HG03159 (cell line): ENCODE data around the gene NPTX2.
A peak's percentile ranks its signal among the peaks of the same experiment; 100 is the strongest.

ENCODE experiments used
- ATAC-seq: cut with Tn5 transposase; IDR thresholded peaks from one replicate; pipeline ENCODE4 v1.9.1; 2021; ENCODE audit warnings: mild to moderate bottlenecking, moderate library complexity; ENCODE audit not compliant: unreplicated experiment

NPTX2 gene

GRCh38 chr7:98617960-98618418 lies 904 bp downstream of the NPTX2 start:
- ATAC-seq, result no peak

GRCh38 chr7:98618786-98619185 lies 1.7 kb downstream of the NPTX2 start:
- ATAC-seq, result no peak

DNA sequence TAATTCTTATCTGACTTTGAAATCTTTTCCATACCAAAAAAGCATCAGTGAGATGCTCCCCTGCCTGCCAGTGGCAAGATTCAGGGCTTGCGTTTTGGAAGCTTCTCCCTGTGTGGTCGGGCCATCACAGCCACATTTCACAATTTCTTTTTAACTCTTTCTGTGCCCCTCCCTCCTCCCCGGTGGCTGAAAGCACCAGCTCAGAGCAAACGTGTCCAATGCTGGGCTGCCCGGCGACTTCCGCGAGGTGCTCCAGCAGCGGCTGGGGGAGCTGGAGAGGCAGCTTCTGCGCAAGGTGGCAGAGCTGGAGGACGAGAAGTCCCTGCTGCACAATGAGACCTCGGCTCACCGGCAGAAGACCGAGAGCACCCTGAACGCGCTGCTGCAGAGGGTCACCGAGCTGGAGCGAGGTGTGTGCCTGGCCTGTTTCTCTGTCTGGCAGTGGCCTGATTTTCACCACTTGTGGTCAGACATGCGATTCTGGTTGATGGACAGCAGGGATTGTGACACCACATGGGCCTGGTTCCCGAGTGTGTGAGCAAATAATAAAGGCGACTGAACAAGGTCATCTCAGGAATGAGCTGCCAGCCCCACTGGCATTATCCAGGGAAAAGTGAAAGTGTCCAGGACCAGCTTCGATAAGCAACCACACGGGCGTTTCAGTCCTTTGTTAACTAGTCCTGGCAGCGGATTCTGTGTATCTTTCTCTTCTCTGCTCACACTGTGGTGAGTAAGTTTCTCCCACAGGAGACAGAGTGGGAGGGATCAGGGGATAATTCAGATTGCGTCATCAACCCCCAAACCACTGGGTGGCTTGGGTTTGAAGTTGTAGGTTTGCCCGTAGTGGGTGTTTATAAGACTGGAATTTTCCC lies 2.6 kb downstream of the NPTX2 start:
- ATAC-seq, result no peak

DNA sequence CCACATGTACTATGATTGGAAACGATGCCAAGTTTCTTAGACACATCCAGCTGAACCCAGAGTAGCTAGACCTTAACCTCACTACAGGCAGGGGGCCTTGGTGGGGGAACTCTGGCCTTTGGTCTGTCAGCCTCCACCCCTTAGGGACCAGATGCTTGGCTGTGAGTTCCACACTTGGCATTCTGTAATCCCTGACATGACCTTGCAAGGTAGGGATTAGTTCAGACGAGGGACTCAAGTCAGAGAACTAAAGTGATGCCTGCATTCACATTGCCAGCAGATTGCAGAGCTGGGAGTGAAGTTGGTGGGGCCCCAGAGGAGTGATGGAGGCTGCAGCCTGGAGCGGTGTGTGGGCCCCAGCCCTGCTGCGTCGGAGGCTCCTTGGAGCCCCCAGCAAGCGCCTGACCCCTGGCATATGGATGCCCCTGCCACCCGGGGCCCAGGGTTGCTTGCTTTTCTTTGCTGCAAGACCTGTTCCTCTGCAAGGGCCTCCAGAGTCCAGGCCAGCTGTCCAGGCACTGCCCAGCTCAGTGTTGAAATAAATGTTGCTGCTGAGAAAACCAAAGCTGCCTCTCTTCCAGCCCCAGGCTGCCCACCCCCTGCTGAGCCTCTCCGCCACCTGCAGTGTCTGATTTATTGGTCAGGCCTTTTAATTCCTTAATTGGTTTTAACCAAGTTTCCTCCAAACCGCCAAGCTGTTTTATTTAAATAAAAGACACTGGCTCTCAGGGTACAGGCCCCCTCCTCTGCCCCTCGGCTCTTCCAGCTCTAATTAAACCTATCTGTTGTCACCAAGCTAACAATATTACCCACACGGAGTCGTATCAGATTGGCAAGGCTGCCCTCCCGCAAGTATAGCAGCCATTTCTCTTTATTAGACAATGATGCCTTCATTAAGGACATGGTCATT lies 4.7 kb downstream of the NPTX2 start:
- no peak for ATAC-seq

- ATAC-seq, result no peak
Measured at GRCh38 chr7:98622926-98623325, 5.8 kb downstream of the NPTX2 start.

DNA sequence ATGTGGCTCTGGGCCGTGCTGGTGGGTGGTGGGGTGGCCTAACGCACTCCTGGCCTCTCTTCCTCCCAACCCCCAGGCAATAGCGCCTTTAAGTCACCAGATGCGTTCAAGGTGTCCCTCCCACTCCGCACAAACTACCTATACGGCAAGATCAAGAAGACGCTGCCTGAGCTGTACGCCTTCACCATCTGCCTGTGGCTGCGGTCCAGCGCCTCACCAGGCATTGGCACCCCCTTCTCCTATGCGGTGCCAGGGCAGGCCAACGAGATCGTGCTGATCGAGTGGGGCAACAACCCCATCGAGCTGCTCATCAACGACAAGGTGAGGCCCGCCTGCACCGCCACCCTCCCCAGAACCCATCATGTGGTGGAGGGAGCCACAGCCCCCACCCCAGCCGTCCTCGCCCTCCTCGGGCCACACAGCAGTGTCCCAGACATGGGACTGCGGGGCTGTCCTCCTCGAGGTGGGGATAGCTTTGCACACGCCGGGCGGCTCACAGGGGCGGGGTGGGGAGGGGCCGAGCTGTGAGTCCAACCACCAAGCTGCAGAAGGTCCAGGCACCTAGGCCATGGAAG lies 7.8 kb downstream of the NPTX2 start:
- ATAC-seq, result no peak

DNA sequence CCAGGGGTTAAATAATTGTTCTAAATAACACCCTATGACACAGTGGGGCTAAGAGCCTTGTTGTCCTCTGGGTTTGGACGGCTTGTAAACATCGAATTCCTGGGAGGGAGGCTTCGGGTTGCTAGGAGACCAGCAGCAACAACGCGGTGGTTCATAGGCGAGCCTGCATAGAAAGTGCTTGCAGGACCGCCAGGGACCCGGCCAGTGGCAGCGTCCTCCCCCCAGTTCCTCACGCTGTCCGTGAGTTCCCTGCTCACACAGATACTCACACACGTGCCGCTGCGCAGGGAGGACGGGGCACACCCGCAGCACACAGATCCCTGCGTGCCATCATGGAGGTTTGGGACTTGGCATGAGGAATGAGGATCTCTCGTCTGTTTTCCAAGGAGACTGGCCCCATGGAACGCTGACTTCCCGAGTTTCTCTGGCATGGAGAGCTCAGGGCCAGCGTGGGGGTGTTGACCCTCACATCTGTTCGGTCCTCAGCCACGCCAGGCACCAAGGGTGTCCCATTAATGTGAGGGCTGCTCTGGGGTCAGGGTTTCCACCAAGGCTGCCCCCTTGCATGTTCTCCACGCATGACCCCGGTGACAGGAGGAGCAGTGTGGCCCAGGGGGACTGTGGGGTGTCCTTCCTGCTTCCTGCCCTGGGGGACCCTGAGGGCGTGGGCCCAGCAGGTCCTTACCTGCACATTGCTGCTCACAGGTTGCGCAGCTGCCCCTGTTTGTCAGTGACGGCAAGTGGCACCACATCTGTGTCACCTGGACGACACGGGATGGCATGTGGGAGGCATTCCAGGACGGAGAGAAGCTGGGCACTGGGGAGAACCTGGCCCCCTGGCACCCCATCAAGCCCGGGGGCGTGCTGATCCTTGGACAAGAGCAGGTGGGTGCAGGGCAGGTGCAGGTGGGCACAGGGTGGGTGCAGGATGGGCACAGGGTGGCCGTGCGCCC lies 9.7 kb downstream of the NPTX2 start:
- ATAC-seq, result no peak

GRCh38 chr7:98627413-98627790 lies 10.3 kb downstream of the NPTX2 start:
- no peak for ATAC-seq

DNA sequence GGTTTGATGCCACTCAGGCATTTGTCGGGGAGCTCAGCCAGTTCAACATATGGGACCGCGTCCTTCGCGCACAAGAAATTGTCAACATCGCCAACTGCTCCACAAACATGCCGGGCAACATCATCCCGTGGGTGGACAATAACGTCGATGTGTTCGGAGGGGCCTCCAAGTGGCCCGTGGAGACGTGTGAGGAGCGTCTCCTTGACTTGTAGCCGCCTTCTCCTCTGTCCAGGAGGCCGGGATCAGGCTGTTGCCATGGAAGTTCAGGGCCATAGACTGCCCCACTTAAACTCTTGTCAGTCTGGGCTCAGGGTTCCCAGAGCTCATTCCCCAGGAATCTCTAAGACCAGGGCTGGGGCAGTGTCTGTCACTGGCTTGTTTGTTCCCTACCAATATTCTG lies 11.3 kb downstream of the NPTX2 start:
- ATAC-seq, result no peak

DNA sequence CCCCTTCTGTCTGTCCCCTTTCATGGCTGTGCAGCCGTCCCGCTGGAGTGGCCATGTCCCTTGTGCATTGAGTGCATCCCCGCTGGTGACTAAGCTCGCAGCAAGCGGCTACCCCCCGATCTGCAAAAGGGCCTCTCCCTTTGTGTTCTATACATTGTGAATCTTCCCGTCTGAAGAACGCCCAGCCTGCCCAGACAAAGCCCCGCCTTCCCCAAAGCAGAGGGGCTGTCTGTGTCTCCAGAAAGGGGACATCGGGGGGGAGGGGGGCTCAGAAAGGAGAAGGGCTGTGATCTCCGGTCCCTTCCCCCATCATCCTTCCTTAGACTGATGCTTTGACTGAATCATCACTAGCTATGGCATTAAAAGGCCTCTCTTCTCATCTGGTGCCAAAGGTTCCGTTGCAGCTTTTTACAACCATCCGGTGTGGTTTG lies 11.9 kb downstream of the NPTX2 start:
- ATAC-seq, result no peak

DNA sequence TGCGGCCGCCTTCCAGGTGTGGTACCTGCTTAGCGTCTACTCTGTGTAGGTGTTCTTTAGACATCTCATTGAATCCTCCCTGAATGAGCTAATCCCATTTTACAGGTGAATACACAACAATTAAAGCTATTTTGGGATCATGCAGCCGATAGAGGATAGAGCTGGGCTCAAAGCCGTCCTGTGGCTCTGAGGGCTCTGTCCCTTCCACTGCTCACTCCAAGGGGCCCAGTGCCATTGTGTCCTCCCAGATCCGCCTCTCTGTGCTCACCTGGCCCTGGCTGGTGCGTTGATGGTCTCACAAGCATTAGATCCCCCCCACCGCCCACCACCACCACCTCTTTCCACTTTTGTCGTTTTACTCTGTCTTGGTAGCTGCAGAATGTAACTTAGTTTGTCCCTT lies 13.1 kb downstream of the NPTX2 start:
- ATAC-seq, result no peak

GRCh38 chr7:98630770-98631169 lies 13.7 kb downstream of the NPTX2 start:
- ATAC-seq, result no peak

DNA sequence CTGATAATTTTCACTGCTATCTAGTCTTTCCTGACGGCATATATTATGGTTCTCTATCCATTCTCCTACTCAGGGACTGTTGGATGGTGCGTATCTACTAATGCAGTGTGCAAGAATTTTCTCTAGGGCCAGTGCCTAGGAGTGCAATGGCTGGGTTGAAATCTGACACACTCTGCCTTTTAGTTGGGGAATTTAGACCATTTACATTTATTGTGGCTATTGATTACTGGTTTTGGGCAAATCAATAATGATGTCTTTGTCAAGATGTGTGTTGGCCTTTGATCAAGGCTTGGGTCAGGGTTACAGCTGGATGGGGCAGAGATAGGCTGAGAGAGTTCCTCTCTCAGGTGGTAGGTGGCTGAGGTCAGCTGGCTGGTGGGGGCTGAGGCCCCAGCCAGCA lies 21.8 kb downstream of the NPTX2 start:
- ATAC-seq, result no peak

DNA sequence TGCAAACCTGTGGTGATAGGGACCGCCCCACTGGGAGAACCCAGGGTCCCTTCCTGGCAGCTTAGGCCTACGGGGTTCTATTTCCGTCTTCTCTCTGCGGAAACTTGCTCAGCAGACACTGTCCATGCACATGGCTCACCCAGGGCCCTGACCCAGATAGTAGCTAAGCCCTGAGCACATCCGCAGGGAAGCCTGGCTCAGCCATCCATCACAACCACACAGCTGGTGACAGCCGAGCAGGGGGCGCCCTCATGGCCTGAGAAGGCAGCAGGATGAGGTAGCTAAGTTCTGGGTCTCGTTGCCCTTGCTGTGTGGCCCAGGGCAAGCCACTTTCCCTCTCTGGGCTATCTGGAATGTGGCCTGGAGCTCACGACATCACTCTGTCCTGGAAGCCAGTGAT lies 23.3 kb downstream of the NPTX2 start:
- no peak for ATAC-seq

GRCh38 chr7:98641646-98642500 lies 24.8 kb downstream of the NPTX2 start:
- peak; percentile 72 for ATAC-seq

GRCh38 chr7:98643236-98643985 lies 26.3 kb downstream of the NPTX2 start:
- ATAC-seq, result peak; percentile 32

DNA sequence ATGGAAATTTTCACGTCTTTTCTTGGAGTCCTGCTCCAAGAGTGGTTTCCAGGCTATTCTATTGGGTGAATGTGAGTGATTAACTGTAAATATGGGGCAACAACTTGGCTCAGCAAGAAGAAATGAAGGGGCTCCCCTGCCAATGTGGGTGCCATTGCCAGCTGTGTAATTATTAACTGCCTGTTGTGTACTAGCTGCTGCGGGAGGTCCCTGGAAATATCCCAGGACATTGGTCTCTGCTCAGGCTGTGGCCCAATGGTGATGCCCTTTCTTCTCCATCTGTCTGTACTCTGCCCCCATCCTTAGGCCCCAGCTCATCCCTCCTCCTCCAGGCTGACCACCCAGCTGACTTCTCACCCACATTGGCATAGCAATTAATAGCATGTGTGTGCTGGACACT lies 29.4 kb downstream of the NPTX2 start:
- ATAC-seq, result no peak

- no peak for ATAC-seq
Measured at GRCh38 chr7:98647326-98647725, 30.2 kb downstream of the NPTX2 start.

DNA sequence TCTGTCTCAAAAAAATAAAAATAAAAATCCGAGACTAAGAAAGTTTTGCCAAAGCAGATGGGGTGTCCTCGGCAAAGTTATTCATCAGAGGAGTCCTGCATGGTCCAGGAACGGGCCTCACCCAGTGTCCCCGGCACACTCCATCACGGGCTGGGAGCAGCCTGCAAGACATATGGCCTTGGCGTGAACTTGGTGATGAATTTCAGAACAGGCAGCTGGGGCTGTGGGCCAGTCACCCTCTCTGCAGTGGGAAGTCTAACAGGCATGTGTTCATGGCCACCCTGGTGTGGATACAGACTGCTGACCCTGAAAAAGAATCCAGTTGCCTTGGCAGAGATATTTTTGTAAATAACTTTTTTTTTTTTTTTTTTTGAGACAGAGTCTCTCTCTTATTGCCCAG lies 34.7 kb downstream of the NPTX2 start:
- ATAC-seq, result no peak
